GM18861 (cell line): ENCODE data around the gene UBE2E1.
"Not testable (repeated sequence)": the region's sequence is repeated elsewhere in the genome, so short reads cannot be mapped to it uniquely, and the experiment has no call there.

Experiments
- ATAC-seq: cut with Tn5 transposase; IDR thresholded peaks from one replicate; pipeline ENCODE4 v1.9.1; 2021; ENCODE audit not compliant: unreplicated experiment

UBE2E1 gene

DNA sequence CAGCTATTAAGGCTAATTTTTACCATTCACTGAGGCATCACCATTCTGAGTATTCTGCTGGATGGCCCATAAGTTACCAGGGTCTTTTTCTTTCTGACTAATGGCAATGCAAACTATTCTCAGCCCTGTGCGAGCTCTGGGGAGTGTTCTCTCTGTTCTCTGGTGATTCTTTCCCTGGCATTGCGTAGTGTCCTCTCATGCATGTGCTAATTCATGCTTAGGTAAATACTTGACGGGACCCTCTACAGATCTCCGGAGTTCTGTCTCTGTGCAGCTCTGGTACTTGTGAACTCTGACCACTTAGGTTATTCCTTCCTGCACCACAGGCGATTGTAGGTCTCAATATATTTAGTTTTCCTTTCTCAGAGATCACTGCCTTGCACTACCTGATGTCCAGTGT is 34.8 kb downstream of the UBE2E1 start:
- no peak for ATAC-seq

GRCh38 chr3:23843869-23844268 is 38.1 kb downstream of the UBE2E1 start:
- ATAC-seq: no peak

- ATAC-seq: no peak
Measured at GRCh38 chr3:23845326-23846216, 39.8 kb downstream of the UBE2E1 start.

DNA sequence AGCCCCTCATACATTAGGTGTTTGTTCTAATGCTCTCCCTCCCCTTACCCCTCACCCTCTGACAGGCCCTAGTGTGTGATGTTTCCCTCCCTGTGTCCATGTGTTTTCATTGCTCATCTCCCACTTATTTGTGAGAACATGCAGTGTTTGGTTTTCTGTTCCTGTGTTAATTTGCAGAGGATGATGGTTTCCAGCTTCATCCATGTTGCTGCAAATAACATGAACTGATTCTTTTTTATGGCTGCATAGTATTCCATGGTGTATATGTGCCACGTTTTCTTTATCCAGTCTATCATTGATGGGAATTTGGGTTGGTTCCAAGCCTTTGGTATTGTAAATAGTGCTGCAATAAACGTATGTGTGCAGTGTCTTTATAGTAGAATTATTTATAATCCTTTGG is 43.7 kb downstream of the UBE2E1 start:
- ATAC-seq: not testable (repeated sequence)

DNA sequence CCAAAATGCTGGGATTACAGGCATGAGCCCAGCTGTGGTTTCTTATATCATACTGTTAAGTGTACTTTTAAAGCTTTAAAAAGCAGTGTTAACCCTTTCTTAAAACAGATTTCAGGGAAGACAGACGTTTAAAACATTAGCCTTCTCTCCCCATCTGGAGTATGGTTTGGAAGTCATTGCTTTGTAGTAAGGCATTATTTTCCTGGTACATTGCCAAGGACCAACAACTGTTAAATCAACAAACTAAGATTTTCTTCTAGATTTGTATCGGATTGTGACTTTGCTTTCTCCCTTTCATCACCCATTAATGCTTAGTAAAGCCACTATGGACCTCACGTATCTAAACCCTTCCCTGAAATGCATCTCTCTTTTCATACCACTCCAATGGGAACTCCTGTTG is 50.5 kb downstream of the UBE2E1 start:
- ATAC-seq: no peak

DNA sequence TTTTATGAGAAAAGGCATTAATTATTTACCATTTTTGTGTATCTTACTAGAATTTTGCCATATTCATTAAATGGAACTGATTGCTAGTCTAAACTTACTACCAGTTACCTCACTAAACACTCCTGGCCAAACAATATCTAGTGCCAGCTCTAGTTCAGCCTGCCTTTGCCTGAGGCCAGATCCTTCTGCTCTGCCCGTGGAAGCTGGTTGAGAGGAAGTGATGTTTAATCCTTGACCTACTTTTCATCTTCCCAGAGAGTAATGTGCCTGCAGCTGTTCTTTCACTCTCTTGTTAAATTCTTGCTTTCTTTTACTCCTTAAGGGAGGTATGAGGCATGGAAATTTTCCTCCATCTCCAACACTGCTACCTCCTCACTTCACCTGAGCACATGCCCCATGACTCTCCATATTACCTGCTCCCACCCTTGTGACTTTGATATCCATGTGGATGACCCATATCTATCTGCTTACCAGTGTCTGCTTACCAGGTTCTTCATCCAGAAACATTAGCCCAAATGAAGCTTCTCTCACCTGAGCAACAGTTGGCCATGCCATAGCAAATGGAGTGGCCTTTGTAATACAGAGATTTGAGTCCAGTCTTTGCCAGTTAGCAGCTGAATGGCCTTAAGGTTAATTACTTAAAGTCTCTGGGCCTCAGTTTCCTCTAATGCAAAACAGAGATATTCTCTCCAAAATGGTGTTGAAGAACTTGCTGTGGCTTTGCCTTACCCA is 53.4 kb downstream of the UBE2E1 start:
- no peak for ATAC-seq

GRCh38 chr3:23859839-23860382 is 54.2 kb downstream of the UBE2E1 start:
- ATAC-seq: no peak

- no peak for ATAC-seq
Measured at GRCh38 chr3:23861689-23862088, 55.9 kb downstream of the UBE2E1 start.

DNA sequence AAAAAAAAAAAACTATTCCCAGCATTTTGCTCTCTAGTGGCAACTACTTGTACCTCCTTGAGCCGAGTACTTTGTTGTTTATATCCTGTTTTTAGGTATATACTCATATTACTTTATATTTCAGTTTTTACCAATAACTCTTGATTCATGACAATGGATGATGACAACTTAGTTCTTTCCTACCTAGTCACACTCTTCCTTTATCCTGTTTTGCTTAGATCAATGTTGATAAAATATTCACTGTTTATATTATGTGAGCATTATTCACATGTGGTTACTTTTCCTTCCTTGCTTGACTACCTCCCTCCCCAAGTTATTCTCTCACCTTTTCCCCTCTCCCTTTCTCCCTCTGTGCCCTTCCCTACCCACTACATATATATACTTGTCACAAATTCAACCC is 57.3 kb downstream of the UBE2E1 start:
- no peak for ATAC-seq

DNA sequence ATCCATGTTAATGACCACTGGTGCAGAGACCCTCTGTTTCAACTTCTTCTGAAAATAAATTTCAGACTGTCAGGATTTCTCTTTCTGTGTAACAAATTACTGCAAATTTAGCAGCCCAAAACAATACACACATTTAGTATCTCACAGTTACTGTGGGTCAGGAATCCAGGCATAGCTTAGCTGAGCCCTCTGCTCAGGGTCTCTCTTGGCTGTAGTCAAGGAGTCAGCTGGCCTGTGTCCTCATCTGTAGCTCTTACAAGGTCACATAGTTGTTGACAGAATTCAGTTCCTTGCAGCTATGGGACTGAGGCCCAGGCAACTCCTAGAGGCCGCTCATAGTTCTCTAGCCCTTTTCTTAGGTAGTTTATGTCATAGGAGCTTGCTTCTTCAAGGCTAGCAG is 59.2 kb downstream of the UBE2E1 start:
- ATAC-seq: no peak

GRCh38 chr3:23865595-23866396 is 60.0 kb downstream of the UBE2E1 start:
- peak; percentile 90 for ATAC-seq

GRCh38 chr3:23867400-23867799 is 61.6 kb downstream of the UBE2E1 start:
- no peak for ATAC-seq

DNA sequence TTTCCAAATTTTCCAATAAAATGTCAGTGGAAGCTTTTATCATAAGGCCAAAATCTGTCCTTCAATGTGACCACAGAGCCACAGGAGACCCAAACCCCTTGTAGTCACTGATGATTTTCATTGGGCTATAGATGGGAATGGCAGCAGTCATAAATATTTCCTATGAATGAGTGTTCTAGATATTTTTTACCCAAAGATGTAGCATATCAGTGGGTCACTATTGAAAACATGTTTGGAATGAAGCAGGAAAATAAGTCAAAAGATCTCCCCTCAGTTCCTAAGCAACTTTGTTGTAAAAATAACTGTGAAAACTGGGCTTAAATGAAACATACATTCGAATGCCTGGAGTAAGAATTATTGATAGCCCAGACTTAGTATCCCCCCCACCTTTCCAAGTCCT is 62.1 kb downstream of the UBE2E1 start:
- no peak for ATAC-seq

GRCh38 chr3:23869977-23870662 is 64.4 kb downstream of the UBE2E1 start:
- ATAC-seq: no peak

GRCh38 chr3:23870663-23871043 is 64.9 kb downstream of the UBE2E1 start:
- not testable (repeated sequence) for ATAC-seq

- not testable (repeated sequence) for ATAC-seq
Measured at GRCh38 chr3:23871361-23871760, 65.6 kb downstream of the UBE2E1 start.

DNA sequence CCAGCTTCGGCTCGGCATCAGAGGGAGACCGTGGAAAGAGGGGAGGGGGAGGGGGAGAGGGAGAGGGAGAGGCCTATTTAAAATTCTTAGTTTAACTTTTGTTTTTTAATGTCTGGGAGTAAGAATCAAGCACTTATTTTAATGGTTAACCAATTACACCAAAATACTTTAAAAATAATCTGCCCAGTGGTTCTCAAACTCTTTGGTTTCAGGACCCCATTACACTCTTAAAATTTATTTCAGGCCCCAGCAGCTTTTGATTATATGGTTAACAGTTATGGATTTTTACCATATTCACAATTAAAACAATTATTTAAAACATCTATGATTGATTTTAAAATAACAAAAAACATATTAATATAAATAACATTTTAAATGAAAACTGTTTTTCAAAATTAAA is 66.6 kb downstream of the UBE2E1 start:
- ATAC-seq: no peak

- ATAC-seq: no peak
Measured at GRCh38 chr3:23873941-23874340, 68.2 kb downstream of the UBE2E1 start.

GRCh38 chr3:23874359-23875112 is 68.8 kb downstream of the UBE2E1 start:
- no peak for ATAC-seq
